ENCODE data around the gene MOCOS. TPM values are rescaled to one million over a fixed set of nuclear protein-coding genes. Genes with fewer than 3 reads are reported as not detected.

MOCOS gene
- total RNA-seq, 1 experiment from 2014 or later: 3.0 TPM

GRCh38 chr18:36143391-36143790 is 43.9 kb upstream of the MOCOS start:
- ChIA-PET CTCF (interaction anchor here (0.6 kb wide), 1 partner anchor 173 kb away, joined by 3 read pairs; no protein-coding TSS in a partner anchor), POLR2A (no interaction called here)
- H3K27me3 ChIP-seq (ENCODE audit: control insufficient read depth, insufficient read depth, low read length): no peaks in the 10 kb centered on the region
- in situ Hi-C loops (cut with HindIII; ENCODE audit: low pct_unique_long_range_greater_than_20kb, low sequenced_read_pairs) (no loop called here), intact Hi-C loops (cut with micrococcal nuclease; ENCODE audit: unreplicated experiment) (no loop called here)
- H3K36me3 ChIP-seq (ENCODE audit: control insufficient read depth, insufficient read depth, low read length): peaks cover 29% of the 10 kb centered on the region
- DNase-seq (ENCODE audit: low read depth, low spot score) (no peak), ATAC-seq (no peak)
- no peak for TF ChIP-seq POLR2AphosphoS5 (IDR thresholded peaks at IDR 0.05; ENCODE audit: low read depth, low read length)
- TF ChIP-seq SIN3A (IDR thresholded peaks at IDR 0.05; ENCODE audit: borderline replicate concordance, insufficient read depth, low read depth, low read length): no peak
- TF ChIP-seq CTCF (IDR thresholded peaks at IDR 0.05): no peak
- TF ChIP-seq REST (IDR thresholded peaks at IDR 0.05; ENCODE audit: insufficient read depth in 1 of 2, low read depth in 2 of 2, low read length in 1 of 2): no peak
- no peak for TF ChIP-seq TCF7L2 (IDR thresholded peaks at IDR 0.05; ENCODE audit: low read depth, low read length)
- no peak overlapping the region for H3K4me3 ChIP-seq (ENCODE audit: low read depth in 2 of 2, low read length in 2 of 2)
- H3K9me3 ChIP-seq (ENCODE audit: control insufficient read depth, insufficient read depth, low read depth, low read length): no peaks in the 10 kb centered on the region
- BruUV-seq (replicated peaks): no TSS peak
- no peaks in the 10 kb centered on the region for H3K4me1 ChIP-seq (ENCODE audit: control insufficient read depth, insufficient read depth, low read length)
- no peak overlapping the region for H3K27ac ChIP-seq (ENCODE audit: low read length)

GRCh38 chr18:36149514-36150289 is 37.6 kb upstream of the MOCOS start:
- in situ Hi-C loops (cut with HindIII; ENCODE audit: low pct_unique_long_range_greater_than_20kb, low sequenced_read_pairs): no loop called here
- no peak for DNase-seq (ENCODE audit: low read depth, low spot score)
- no peaks in the 10 kb centered on the region for H3K27me3 ChIP-seq (ENCODE audit: control insufficient read depth, insufficient read depth, low read length)
- H3K4me1 ChIP-seq (ENCODE audit: control insufficient read depth, insufficient read depth, low read length): no peaks in the 10 kb centered on the region
- no peak for TF ChIP-seq POLR2AphosphoS5 (IDR thresholded peaks at IDR 0.05; ENCODE audit: low read depth, low read length)
- TF ChIP-seq REST (IDR thresholded peaks at IDR 0.05; ENCODE audit: insufficient read depth in 1 of 2, low read depth in 2 of 2, low read length in 1 of 2): no peak
- TF ChIP-seq TCF7L2 (IDR thresholded peaks at IDR 0.05; ENCODE audit: low read depth, low read length): no peak
- no peak for TF ChIP-seq SIN3A (IDR thresholded peaks at IDR 0.05; ENCODE audit: borderline replicate concordance, insufficient read depth, low read depth, low read length)
- no peak for TF ChIP-seq CTCF (IDR thresholded peaks at IDR 0.05)
- no peaks in the 10 kb centered on the region for H3K9me3 ChIP-seq (ENCODE audit: control insufficient read depth, insufficient read depth, low read depth, low read length)
- ChIA-PET CTCF (interaction anchor here (1.3 kb wide), 1 partner anchor 135 kb away, joined by 3 read pairs; no protein-coding TSS in a partner anchor), POLR2A (no interaction called here)
- H3K4me3 ChIP-seq (ENCODE audit: low read depth in 2 of 2, low read length in 2 of 2): no peak overlapping the region
- no TSS peak for BruUV-seq (replicated peaks)
- no peak overlapping the region for H3K27ac ChIP-seq (ENCODE audit: low read length)
- H3K36me3 ChIP-seq (ENCODE audit: control insufficient read depth, insufficient read depth, low read length): peaks cover 8% of the 10 kb centered on the region
- ATAC-seq: no peak
- intact Hi-C loops (cut with micrococcal nuclease; ENCODE audit: unreplicated experiment): no loop called here
